Activated CD8-positive, alpha-beta memory T cell treated with anti-CD3 and anti-CD28 coated beads for 4 hours (primary cell): Measurements from ENCODE around the gene LPAR3.
"Not testable (repeated sequence)": the region's sequence is repeated elsewhere in the genome, so short reads cannot be mapped to it uniquely, and the experiment has no call there.

ENCODE experiments used
- DNase-seq, 2 donors: peaks; one replicate each; pipeline ENCODE4 v3.0.0-alpha.2; 2020; ENCODE audit warnings: low read depth in 2 of 2

Gene LPAR3, protein sequence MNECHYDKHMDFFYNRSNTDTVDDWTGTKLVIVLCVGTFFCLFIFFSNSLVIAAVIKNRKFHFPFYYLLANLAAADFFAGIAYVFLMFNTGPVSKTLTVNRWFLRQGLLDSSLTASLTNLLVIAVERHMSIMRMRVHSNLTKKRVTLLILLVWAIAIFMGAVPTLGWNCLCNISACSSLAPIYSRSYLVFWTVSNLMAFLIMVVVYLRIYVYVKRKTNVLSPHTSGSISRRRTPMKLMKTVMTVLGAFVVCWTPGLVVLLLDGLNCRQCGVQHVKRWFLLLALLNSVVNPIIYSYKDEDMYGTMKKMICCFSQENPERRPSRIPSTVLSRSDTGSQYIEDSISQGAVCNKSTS

DNA sequence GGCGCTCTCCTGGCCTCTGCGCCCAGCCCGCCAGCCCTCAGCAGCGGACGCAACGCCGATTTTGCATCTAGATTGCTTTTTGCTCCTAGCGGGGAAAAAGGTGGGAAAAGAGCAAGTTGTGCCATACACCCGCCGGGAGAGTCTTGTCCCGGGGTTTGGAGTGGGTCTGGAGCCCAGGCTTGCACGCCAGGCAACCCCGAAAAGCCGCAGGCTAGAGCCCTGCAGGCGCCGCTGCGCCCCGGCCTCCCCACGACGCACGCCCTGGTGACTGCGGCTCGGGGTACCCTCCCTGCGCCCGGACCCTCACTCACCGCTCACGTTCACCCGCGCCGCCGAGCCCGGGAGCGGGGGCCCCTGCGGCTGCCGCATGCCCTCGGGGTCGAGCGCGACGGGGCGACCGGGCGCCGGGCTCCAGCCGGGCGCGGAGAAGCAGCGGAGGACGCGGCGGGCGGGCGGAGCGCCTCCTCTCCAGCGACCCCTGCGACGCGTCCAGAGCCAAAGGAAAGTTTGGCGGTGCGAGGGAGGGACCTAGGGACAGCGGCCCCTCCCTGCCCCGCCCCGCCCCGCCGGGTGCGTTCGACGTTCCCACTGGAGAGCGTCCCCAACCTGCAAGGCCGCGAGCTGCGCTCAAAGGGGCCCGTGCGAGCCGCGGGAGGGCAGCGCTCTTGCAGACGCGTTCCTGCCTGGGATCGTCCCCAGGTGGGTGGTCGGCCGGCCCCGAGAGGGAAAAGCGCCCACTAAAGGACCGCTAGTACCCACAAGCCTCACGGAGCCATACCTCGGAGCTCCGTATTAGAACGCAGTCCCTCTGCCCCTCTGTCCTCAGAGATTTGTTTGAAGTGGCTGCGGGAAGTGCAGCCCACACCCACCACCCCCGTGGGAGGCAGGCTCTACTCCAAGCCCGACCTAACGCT is at the start of gene LPAR3:
Gene LPAR3, minus strand, starts transcription at position 502 of the 914 bp plus-strand sequence. CDS start 27,086 bp downstream, outside the sequence.
- no peak for DNase-seq

GRCh38 chr1:84941843-84942242 is 48.8 kb upstream of the LPAR3 start:
- DNase-seq = no peak

- no peak for DNase-seq
Measured at GRCh38 chr1:84940481-84940880, 47.5 kb upstream of the LPAR3 start.

GRCh38 chr1:84939761-84940160 is 46.8 kb upstream of the LPAR3 start:
- DNase-seq = no peak

DNA sequence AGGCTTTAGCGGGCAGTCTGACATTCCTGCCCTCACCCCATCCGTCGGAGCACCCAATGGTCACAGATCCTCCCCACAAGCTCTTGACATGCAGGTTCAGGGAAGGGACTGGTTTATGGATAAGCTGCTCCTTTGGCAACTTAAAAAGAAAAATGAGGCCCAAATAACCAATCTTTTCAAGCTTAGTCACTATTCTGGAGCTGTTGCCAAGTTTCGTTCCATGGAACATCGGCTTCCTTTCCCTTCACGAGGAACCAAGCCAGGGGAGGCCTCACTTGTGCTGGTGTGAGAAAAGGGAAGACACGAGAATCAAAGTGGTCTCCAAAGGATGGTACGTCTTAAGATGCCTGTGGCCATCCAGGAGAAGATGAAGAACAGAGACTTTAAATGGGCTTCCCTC is 46.1 kb upstream of the LPAR3 start:
- no peak for DNase-seq

GRCh38 chr1:84936116-84936810 is 43.3 kb upstream of the LPAR3 start:
- no peak for DNase-seq

DNA sequence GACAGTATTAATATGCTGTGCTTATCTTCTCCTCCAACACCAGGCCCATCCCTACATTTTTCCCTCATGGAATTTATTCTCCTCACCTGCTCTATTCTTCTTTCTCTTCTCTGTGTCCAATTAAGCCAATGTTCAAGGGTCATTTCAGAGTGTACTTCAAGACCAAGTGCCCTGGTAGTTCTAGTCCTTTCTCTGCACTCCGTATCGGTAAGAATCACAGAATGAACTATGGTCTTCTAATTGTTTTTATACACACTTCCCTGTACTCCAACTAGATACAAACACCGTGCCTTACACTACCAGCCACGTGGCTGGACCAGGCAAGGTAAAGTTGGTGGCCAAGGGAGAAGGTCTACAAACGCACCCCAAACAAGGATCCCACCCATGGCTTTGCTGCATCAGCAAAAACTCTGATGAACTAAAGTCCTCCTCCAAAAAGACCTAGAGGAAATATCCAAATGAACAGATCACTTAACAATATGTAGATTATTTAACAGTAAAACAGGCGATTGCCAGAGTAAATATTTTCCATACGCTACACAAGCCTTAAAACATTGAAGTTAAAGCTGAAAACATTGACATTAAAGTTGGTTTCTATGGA is 40.1 kb upstream of the LPAR3 start:
- DNase-seq = no peak

DNA sequence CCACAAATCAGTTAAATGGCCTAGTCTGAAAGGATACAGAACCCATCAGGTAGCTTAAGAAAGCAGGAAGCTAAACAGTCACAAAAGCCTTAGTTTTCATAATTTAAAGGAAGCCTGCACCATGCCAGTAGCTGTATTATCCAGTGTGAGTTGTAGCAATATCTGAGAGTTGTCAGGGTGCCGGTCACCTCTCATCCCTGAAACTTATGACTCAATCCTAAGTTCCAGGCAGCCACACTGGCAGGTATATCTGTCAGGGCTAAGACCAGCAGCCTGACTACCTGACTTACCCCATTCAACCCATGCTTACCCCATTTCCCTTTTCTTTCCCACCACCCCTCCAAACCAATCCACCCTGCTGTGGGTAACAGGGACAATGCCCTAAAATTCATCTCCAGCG is 37.8 kb upstream of the LPAR3 start:
- no peak for DNase-seq

GRCh38 chr1:84930329-84930728 is 37.3 kb upstream of the LPAR3 start:
- DNase-seq = no peak

DNA sequence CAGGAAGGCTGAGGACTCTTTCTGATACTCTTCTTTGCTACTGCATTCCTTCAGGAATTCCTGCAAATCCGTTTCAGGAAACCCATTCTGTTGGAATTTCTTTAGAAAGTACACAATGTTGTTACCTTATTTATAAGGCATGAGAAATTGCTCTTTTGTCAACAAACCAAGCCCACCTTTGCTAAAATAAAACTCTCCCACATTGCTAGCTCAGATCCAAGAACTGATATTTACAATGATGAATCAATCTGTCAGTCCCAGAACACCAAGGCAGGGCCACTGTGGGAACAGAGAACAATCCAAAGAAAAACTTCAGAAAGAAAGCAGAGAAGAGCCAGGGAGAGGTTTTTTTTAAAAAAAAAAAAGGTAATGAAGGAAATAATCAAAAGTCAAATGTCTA is 36.6 kb upstream of the LPAR3 start:
- no peak for DNase-seq

- no peak for DNase-seq
Measured at GRCh38 chr1:84928979-84929378, 36.0 kb upstream of the LPAR3 start.

GRCh38 chr1:84923317-84923716 is 30.3 kb upstream of the LPAR3 start:
- DNase-seq = no peak

DNA sequence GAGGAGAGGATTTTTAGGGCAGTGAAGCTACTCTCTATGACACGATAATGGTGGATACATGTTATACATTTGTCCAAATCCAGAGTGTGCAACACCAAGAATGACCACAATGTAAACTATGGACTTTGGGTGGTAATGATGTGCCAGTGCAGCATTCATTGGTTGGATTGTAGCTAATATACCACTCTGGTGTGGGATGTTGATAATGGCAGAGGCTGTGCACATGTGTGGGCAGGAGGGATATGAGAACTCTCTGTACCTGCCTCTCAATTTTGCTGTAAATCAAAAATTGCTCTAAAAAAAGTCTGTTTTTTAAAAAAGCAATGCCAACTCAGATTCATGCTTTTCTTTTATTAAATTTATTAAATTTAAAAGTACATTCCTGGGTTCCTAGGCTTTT is 27.2 kb upstream of the LPAR3 start:
- DNase-seq = no peak

- no peak for DNase-seq
Measured at GRCh38 chr1:84919461-84919970, 26.5 kb upstream of the LPAR3 start.

- no peak for DNase-seq
Measured at GRCh38 chr1:84918726-84919336, 25.8 kb upstream of the LPAR3 start.

DNA sequence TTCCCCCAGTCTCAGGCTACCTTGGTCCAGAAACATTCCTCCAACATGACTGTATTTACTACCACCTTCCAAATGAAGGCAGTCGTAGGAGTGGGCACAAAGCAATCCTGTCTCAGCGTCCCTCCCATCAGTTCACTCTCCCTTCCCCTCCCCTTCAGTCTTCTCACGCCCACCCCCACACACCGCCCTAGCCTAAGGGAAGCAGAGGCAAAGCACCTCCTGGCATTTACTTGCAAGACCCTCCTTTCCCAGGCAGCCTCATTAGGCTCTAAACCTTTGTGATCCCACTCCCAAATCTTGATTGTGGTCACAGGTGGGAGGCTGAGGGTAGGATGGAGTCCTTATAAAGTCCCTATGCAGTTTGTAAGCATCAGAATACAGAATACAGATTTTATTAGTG is 23.9 kb upstream of the LPAR3 start:
- no peak for DNase-seq

DNA sequence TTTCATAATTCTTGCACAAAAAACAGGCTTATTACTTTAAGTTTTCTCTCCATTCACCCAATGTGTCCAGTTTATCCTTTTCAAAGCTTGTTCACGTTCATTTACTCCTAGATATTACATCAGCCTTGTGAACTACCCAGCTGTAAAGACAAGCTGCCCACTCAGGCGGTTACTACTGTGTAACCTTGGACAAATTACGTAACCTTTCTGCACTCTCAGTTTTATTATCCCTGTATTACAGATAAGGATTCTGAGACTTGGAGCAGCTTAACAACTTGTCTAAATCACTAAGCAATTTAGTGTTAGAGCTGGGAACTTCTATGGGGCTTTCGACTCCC is 20.5 kb upstream of the LPAR3 start:
- DNase-seq = no peak

DNA sequence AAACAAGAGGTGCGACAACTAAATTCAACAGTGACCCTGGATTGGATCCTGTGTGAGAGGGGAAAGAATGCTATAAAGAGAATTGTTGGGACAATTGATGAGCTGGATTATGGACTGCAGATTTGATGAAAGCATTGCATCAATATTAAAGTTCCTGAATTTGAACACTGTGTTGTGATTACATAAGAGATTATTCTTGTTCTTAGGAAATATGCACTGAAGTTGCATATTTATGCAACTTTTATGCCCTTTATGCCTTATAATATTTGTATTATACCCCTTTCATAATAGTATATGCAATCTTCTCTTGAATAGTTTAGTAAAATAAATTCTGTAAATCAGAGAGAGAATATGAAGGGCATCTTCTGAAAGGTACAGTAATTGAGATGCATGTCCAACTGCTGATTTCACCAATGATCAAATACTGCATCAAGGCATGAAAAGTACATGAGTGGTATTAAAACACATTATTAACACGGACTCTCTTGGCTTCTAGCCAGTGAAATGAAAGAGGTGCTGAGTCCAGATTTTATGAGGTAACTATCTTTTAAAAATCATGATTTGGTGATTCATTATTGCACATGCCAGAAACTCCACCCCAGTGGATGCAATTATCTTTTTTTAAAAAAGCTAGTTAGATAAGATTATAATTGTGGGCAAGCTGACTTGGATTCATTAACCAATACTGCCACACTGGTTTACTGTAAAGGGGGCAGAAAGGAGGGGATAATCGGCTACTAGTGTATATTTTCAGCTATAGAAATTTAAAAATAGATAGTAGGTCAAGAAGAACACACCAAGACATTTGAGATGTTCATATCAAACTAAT is 19.9 kb upstream of the LPAR3 start:
- no peak for DNase-seq

DNA sequence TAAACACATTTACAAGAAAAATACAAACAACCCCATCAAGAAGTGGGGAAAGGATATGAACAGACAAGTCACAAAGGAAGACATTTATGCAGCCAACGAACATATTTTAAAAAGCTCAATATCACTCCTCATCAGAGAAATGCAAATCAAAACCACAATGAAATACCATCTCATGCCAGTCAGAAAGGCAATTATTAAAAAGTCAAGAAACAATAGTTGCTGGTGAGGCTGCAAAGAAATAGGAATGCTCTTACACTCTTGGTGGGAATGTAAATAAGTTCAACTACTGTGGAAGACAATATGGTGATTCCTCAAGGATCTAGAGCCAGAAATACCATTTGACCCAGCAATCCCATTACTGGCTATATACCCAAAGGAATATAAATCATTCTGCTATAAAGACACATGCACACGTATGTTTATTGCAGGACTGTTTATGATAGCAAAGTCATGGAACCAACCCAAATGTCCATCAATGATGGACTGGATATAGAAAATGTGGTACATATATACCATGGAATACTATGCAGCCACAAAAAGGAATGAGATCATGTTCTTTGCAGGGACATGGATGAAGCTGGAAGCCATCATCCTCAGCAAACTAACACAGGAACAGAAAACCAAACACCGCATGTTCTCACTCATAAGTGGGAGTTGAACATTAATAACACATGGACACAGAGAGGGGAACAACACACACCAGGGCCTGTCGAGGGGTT is 15.9 kb upstream of the LPAR3 start:
- not testable (repeated sequence) for DNase-seq
